GM08714 (cell line): Measurements from ENCODE around the gene OVAAL.

ENCODE experiments used
- H3K4me3 ChIP-seq: fragments of 200-500 bp; sonication (Bioruptor generic); 2 replicates; pipeline ENCODE4 v1.5.1; 2014; ENCODE audit warnings: mild to moderate bottlenecking, low read length, inconsistent platforms
- ZNF274 ChIP-seq: IDR thresholded peaks from 2 replicates; pipeline ENCODE4 v1.6.1; 2012; ENCODE audit warnings: mild to moderate bottlenecking, low read depth, low read length

OVAAL gene

GRCh38 chr1:180558664-180559063, at the start of gene OVAAL:
TSS of gene OVAAL (plus strand) at chr1:180558964.
- no peak within 1 kb of the TSS for H3K4me3 ChIP-seq
- no peak for TF ChIP-seq ZNF274

GRCh38 chr1:180510882-180511281, 47.9 kb upstream of the OVAAL start:
- no peak overlapping the region for H3K4me3 ChIP-seq
- TF ChIP-seq ZNF274 = no peak

DNA sequence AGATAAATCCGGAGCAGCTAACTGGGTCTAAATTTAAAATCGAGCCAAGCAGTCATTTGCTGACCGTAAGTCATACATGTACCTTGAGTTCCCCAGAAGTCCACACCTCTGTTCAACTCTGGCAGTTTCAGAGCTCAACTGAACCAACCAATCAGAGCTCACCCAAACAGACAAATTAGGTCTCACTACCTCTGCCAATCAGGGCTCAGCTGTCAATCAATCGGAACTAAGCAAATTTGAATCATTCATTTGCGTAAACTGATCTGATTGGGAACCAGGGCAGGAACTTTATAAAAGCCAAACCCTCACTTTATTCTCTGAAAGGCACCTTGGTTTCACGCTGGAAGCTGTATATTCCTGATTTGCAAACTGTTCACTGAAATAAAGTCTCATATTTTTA, 45.2 kb upstream of the OVAAL start:
- H3K4me3 ChIP-seq = no peak overlapping the region
- TF ChIP-seq ZNF274 = no peak

GRCh38 chr1:180515364-180515763, 43.4 kb upstream of the OVAAL start:
- no peak for TF ChIP-seq ZNF274
- H3K4me3 ChIP-seq = no peak overlapping the region

- H3K4me3 ChIP-seq = no peak overlapping the region
- TF ChIP-seq ZNF274 = no peak
These were observed 42.8 kb upstream of the OVAAL start for GRCh38 chr1:180515857-180516388.

DNA sequence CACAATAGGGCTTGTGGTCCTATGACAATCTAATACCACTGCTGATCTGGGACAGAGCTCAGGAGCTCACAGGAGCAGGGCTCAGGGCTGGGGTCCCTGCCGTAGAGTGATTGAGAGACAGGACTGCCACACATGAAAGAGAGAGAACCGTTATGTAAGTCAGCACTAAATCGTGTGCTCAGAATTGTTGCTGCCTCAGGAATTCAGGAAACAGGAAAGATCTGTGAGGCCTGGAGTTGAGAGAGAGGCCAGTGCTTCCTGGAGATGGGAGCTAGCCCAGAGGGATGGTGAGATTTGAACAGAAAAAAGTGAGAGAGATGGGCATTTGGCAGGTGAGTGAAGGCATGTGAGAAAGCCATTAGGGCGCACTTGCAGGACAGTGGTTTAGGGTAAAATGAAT, 38.9 kb upstream of the OVAAL start:
- no peak overlapping the region for H3K4me3 ChIP-seq
- TF ChIP-seq ZNF274 = no peak

DNA sequence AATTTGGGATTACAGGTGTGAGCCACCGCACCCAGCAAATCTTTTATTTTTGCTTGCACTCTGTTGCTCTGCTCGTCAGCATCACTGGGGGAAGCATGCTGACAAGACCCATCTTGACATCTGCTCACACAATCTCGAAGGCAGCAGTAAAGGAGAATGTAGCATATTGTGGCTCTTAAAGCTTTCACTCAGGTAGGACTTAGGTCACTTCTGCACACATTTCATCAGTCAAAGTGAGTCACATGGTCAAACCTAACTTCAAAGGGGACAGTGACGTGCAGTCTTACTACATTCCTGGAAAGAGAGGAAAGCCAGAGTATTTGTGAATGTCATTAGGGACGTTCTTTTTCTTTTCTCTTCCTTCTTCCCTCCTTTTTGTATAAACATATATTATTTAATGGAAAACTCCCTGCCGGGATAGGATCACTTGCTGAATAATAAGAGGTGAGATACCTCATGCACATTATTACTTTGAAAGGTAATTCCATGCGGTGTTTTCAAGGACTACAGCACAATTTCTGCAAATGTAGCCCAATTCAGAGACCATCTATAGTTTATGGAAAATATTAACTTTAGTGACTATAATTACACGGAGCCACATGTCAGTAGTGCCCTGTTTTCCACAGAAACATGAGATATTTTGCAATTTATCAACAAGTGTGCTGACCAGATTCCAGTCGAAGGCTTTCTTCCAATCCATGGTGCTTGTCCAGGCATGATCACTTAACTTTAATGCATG, 37.1 kb upstream of the OVAAL start:
- no peak for TF ChIP-seq ZNF274
- H3K4me3 ChIP-seq = no peak overlapping the region

DNA sequence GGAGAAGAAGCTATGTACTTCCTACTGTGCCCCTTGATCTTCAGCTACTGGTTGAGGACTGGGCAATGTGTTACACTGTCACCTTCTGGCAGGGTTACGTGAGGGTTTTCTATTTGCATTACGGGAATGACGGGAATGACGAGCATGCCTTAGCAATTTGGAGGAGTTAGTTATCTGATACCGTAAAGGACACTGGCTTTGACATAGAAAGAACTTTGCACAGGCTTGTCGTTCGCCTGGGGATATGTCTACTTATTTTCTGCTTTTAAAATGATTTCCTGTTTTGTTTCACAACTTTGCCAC, 36.6 kb upstream of the OVAAL start:
- no peak for TF ChIP-seq ZNF274
- H3K4me3 ChIP-seq = no peak overlapping the region

- no peak for TF ChIP-seq ZNF274
- H3K4me3 ChIP-seq = no peak overlapping the region
These were observed 34.4 kb upstream of the OVAAL start for GRCh38 chr1:180524160-180524914.

GRCh38 chr1:180524915-180525714, 33.6 kb upstream of the OVAAL start:
- no peak for TF ChIP-seq ZNF274

GRCh38 chr1:180525715-180526039, 33.1 kb upstream of the OVAAL start:
- no peak overlapping the region for H3K4me3 ChIP-seq
- TF ChIP-seq ZNF274 = no peak

More at GRCh38 chr1:180524915-180525714, 33.6 kb upstream of the OVAAL start:
- no peak overlapping the region for H3K4me3 ChIP-seq

DNA sequence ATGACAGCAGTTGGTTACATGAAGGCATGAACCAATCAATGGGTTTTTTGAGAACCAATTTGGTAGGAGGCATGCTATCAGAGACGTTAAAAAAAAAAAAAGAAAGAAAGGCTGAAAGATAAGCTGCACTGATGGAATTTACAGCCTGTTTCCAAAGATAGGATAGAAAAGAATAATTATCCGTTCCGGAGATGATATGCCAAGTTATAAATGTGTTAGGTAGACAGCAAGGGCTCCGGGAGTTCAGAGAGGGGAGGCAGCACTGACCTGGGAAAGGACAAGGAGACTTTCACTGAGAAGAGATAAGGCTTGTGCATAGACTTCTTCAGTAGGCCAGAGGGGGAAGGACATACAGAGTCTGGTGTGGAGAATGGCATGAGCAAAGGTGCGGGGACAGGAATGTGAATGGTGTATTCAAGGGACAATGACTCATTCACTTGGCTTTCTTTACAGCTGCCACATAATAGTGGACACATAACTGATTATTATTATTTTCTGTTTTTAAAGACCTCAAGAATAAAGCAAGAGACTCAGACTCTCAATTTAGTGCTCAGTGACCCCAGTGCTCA, 31.6 kb upstream of the OVAAL start:
- no peak overlapping the region for H3K4me3 ChIP-seq
- TF ChIP-seq ZNF274 = no peak

DNA sequence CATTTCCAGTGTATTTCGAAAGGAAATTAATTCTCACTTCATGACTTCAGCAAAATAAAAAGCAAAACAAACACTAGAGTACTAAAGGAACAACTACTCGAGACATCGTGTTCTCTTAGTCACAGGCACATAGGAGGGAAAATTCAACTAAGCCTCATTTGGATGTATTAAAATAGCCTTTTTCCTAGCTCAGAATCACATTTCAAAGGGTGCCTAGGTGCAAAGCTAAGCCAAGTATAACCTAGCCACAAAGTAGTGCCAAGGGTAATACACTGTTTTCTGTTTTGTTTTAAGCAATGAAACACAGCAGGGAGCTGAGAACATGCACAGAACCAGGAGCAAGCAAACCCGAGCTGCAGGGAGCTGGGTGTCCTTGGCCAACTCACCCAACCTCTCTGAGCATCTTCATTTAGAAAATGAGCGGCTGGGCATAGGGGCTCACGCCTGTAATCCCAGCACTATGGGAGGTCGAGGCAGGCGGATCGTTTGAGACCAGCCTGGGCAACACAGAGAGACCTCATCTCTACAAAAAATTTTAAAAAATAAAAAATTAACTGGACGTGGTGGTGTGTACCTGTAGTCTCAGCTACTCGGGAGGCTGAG, 29.8 kb upstream of the OVAAL start:
- no peak for TF ChIP-seq ZNF274

DNA sequence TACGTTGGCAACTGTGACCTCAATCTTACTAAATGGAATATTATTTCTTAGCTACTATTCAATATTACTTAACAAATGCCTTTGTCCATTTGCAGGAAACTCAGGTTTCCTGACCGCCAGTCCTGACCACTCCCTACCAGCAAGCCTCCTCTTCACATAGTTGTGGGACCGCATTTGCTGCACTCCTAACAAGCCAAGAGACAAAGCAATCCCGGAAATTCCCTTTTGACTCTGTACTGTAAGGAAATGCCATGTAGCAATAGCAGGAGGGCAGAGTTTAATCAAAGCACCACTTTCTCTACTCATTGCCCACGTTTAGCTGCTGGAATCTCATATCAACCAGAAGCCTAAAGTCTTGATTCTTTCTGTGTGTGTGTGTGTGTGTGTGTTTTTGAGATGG, 28.3 kb upstream of the OVAAL start:
- TF ChIP-seq ZNF274 = no peak
- no peak overlapping the region for H3K4me3 ChIP-seq

More for the DNA sequence above, 29.8 kb upstream of the OVAAL start:
- no peak overlapping the region for H3K4me3 ChIP-seq

GRCh38 chr1:180532854-180533253, 25.9 kb upstream of the OVAAL start:
- no peak overlapping the region for H3K4me3 ChIP-seq
- no peak for TF ChIP-seq ZNF274
